Loucy (cell line): ENCODE measurements around the gene KIF18A.
"Not testable (repeated sequence)": the region's sequence is repeated elsewhere in the genome, so short reads cannot be mapped to it uniquely, and the experiment has no call there.

Experiments
- EZH2phosphoT487 ChIP-seq: fragments of 200-600 bp; IDR thresholded peaks from 2 replicates; pipeline ENCODE4 v1.6.1; 2018; ENCODE audit warnings: antibody characterized with exemption, mild to moderate bottlenecking, moderate library complexity, borderline replicate concordance
- TF ChIP-seq, protein P1 (sequence below): fragments of 200-600 bp; sonication (generic); conservative IDR thresholded peaks from 2 replicates; pipeline ENCODE4 v1.5.1; 2014; ENCODE audit warnings: mild to moderate bottlenecking, antibody characterized with exemption, low read length

DNA sequence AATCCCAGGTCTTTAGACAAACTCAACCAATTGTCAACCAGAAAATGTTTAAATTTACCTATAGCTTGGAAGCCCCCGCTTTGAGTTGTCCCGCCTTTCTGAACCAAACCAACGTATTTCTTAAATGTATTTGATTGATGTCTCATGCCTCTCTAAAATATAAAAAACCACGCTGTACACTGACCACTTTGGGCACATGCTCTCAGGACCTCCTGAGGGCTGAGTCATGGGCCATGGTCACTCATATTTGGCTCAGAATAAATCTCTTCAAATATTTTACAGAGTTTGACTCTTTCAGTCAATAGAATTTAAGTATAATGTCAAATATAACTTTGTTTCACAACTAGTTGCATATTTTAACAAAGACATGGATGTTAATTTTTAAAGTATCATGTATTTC, 5.7 kb downstream of the KIF18A start:
- not testable (repeated sequence) for TF ChIP-seq EZH2phosphoT487
- TF ChIP-seq, protein P1, sequence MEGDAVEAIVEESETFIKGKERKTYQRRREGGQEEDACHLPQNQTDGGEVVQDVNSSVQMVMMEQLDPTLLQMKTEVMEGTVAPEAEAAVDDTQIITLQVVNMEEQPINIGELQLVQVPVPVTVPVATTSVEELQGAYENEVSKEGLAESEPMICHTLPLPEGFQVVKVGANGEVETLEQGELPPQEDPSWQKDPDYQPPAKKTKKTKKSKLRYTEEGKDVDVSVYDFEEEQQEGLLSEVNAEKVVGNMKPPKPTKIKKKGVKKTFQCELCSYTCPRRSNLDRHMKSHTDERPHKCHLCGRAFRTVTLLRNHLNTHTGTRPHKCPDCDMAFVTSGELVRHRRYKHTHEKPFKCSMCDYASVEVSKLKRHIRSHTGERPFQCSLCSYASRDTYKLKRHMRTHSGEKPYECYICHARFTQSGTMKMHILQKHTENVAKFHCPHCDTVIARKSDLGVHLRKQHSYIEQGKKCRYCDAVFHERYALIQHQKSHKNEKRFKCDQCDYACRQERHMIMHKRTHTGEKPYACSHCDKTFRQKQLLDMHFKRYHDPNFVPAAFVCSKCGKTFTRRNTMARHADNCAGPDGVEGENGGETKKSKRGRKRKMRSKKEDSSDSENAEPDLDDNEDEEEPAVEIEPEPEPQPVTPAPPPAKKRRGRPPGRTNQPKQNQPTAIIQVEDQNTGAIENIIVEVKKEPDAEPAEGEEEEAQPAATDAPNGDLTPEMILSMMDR: not testable (repeated sequence)
